ENCODE data around the gene SLC22A17.

The SLC22A17 gene

GRCh38 chr14:23351681-23352505 lies 794 bp downstream of the SLC22A17 start:
- Histone ChIP-seq H3K9me3 (ENCODE audit: control insufficient read depth, low read length) (no peaks in the 10 kb centered on the region), H3K4me3 (ENCODE audit: extremely low read depth, insufficient read depth, low read length, poor library complexity, severe bottlenecking) (peak overlapping the region; percentile 76), H3K36me3 (ENCODE audit: control insufficient read depth, insufficient read depth, low read length) (peaks cover 13% of the 10 kb centered on the region), H3K27ac (ENCODE audit: low read depth, low read length, severe bottlenecking) (no peak overlapping the region), H3K4me1 (ENCODE audit: control insufficient read depth, insufficient read depth, low read length, poor library complexity, severe bottlenecking) (no peaks in the 10 kb centered on the region)
- 8 to 13% methylated on average over 46 to 52 of the region's 61 CpGs for WGBS, 2 experiments (ENCODE audit: insufficient coverage in 2 of 2)

- Histone ChIP-seq H3K4me3 (ENCODE audit: extremely low read depth, insufficient read depth, low read length, poor library complexity, severe bottlenecking) (no peak overlapping the region), H3K9me3 (ENCODE audit: control insufficient read depth, low read length) (no peaks in the 10 kb centered on the region), H3K27ac (ENCODE audit: low read depth, low read length, severe bottlenecking) (no peak overlapping the region), H3K36me3 (ENCODE audit: control insufficient read depth, insufficient read depth, low read length) (peaks cover 8% of the 10 kb centered on the region), H3K4me1 (ENCODE audit: control insufficient read depth, insufficient read depth, low read length, poor library complexity, severe bottlenecking) (peaks cover 4% of the 10 kb centered on the region)
- WGBS, 2 experiments (ENCODE audit: insufficient coverage in 2 of 2) = 91 to 100% methylated on average over 2 to 8 of the region's 8 CpGs
Measured at GRCh38 chr14:23349156-23349845, 3.4 kb downstream of the SLC22A17 start.

GRCh38 chr14:23348297-23348655 lies 4.4 kb downstream of the SLC22A17 start:
- Histone ChIP-seq H3K4me3 (ENCODE audit: extremely low read depth, insufficient read depth, low read length, poor library complexity, severe bottlenecking) (no peak overlapping the region), H3K27ac (ENCODE audit: low read depth, low read length, severe bottlenecking) (no peak overlapping the region)
- WGBS, 2 experiments (ENCODE audit: insufficient coverage in 2 of 2) = 92 to 100% methylated on average over 1 to 2 of the region's 6 CpGs

GRCh38 chr14:23347406-23348296 lies 5.0 kb downstream of the SLC22A17 start:
- Histone ChIP-seq H3K36me3 (ENCODE audit: control insufficient read depth, insufficient read depth, low read length) (peaks cover 8% of the 10 kb centered on the region), H3K4me1 (ENCODE audit: control insufficient read depth, insufficient read depth, low read length, poor library complexity, severe bottlenecking) (peaks cover 4% of the 10 kb centered on the region), H3K9me3 (ENCODE audit: control insufficient read depth, low read length) (no peaks in the 10 kb centered on the region), H3K4me3 (ENCODE audit: extremely low read depth, insufficient read depth, low read length, poor library complexity, severe bottlenecking) (no peak overlapping the region), H3K27ac (ENCODE audit: low read depth, low read length, severe bottlenecking) (no peak overlapping the region)
- WGBS, 2 experiments (ENCODE audit: insufficient coverage in 2 of 2) = 94% methylated on average over 5 to 16 of the region's 19 CpGs

More at GRCh38 chr14:23348297-23348655, 4.4 kb downstream of the SLC22A17 start:
- peaks cover 8% of the 10 kb centered on the region for H3K36me3 ChIP-seq (ENCODE audit: control insufficient read depth, insufficient read depth, low read length)
- H3K4me1 ChIP-seq (ENCODE audit: control insufficient read depth, insufficient read depth, low read length, poor library complexity, severe bottlenecking) = peaks cover 4% of the 10 kb centered on the region
- no peaks in the 10 kb centered on the region for H3K9me3 ChIP-seq (ENCODE audit: control insufficient read depth, low read length)

GRCh38 chr14:23346693-23347405 lies 5.8 kb downstream of the SLC22A17 start:
- no peak overlapping the region for H3K4me3 ChIP-seq (ENCODE audit: extremely low read depth, insufficient read depth, low read length, poor library complexity, severe bottlenecking)
- H3K4me1 ChIP-seq (ENCODE audit: control insufficient read depth, insufficient read depth, low read length, poor library complexity, severe bottlenecking) = peaks cover 4% of the 10 kb centered on the region

GRCh38 chr14:23345987-23346692 lies 6.5 kb downstream of the SLC22A17 start:
- H3K36me3 ChIP-seq (ENCODE audit: control insufficient read depth, insufficient read depth, low read length) = peaks cover 6% of the 10 kb centered on the region
- peaks cover 7% of the 10 kb centered on the region for H3K9me3 ChIP-seq (ENCODE audit: control insufficient read depth, low read length)
- WGBS, 2 experiments (ENCODE audit: insufficient coverage in 2 of 2) = 72 to 74% methylated on average over 12 of the region's 13 CpGs
- H3K4me3 ChIP-seq (ENCODE audit: extremely low read depth, insufficient read depth, low read length, poor library complexity, severe bottlenecking) = no peak overlapping the region
- H3K4me1 ChIP-seq (ENCODE audit: control insufficient read depth, insufficient read depth, low read length, poor library complexity, severe bottlenecking) = peaks cover 4% of the 10 kb centered on the region
- no peak overlapping the region for H3K27ac ChIP-seq (ENCODE audit: low read depth, low read length, severe bottlenecking)

More at GRCh38 chr14:23346693-23347405, 5.8 kb downstream of the SLC22A17 start:
- peaks cover 8% of the 10 kb centered on the region for H3K36me3 ChIP-seq (ENCODE audit: control insufficient read depth, insufficient read depth, low read length)
- H3K9me3 ChIP-seq (ENCODE audit: control insufficient read depth, low read length) = peaks cover under 1% of the 10 kb centered on the region
- WGBS, 2 experiments (ENCODE audit: insufficient coverage in 2 of 2) = 92 to 94% methylated on average over 21 to 23 of the region's 27 CpGs
- no peak overlapping the region for H3K27ac ChIP-seq (ENCODE audit: low read depth, low read length, severe bottlenecking)

GRCh38 chr14:23344481-23344880 lies 8.2 kb downstream of the SLC22A17 start:
- 75 to 92% methylated on average over 1 of the region's 3 CpGs for WGBS, 2 experiments (ENCODE audit: insufficient coverage in 2 of 2)
- Histone ChIP-seq H3K27ac (ENCODE audit: low read depth, low read length, severe bottlenecking) (no peak overlapping the region), H3K4me3 (ENCODE audit: extremely low read depth, insufficient read depth, low read length, poor library complexity, severe bottlenecking) (no peak overlapping the region), H3K4me1 (ENCODE audit: control insufficient read depth, insufficient read depth, low read length, poor library complexity, severe bottlenecking) (peaks cover 4% of the 10 kb centered on the region), H3K36me3 (ENCODE audit: control insufficient read depth, insufficient read depth, low read length) (peaks cover 4% of the 10 kb centered on the region), H3K9me3 (ENCODE audit: control insufficient read depth, low read length) (peaks cover 18% of the 10 kb centered on the region)

GRCh38 chr14:23339506-23340268 lies 13.0 kb downstream of the SLC22A17 start:
- no peak overlapping the region for H3K27ac ChIP-seq (ENCODE audit: low read depth, low read length, severe bottlenecking)
- 91% methylated on average over 1 of the region's 1 CpG; no CpG with 5 or more reads in 1 of the 2 experiments for WGBS, 2 experiments (ENCODE audit: insufficient coverage in 2 of 2)
- H3K4me3 ChIP-seq (ENCODE audit: extremely low read depth, insufficient read depth, low read length, poor library complexity, severe bottlenecking) = no peak overlapping the region
- H3K4me1 ChIP-seq (ENCODE audit: control insufficient read depth, insufficient read depth, low read length, poor library complexity, severe bottlenecking) = no peaks in the 10 kb centered on the region
- H3K36me3 ChIP-seq (ENCODE audit: control insufficient read depth, insufficient read depth, low read length) = no peaks in the 10 kb centered on the region
- peaks cover 24% of the 10 kb centered on the region for H3K9me3 ChIP-seq (ENCODE audit: control insufficient read depth, low read length)

- no peak overlapping the region for H3K27ac ChIP-seq (ENCODE audit: low read depth, low read length, severe bottlenecking)
- peaks cover 15% of the 10 kb centered on the region for H3K9me3 ChIP-seq (ENCODE audit: control insufficient read depth, low read length)
- no peak overlapping the region for H3K4me3 ChIP-seq (ENCODE audit: extremely low read depth, insufficient read depth, low read length, poor library complexity, severe bottlenecking)
- H3K36me3 ChIP-seq (ENCODE audit: control insufficient read depth, insufficient read depth, low read length) = no peaks in the 10 kb centered on the region
- H3K4me1 ChIP-seq (ENCODE audit: control insufficient read depth, insufficient read depth, low read length, poor library complexity, severe bottlenecking) = no peaks in the 10 kb centered on the region
- 100% methylated on average over 1 to 3 of the region's 5 CpGs for WGBS, 2 experiments (ENCODE audit: insufficient coverage in 2 of 2)
Measured at GRCh38 chr14:23335623-23336022, 17.1 kb downstream of the SLC22A17 start.

Measured in mesodermal cell (in vitro differentiated cells).